Fibroblast of skin of right quadriceps (primary cell): ENCODE results near the gene PERP.
"Not testable (repeated sequence)": the region's sequence is repeated elsewhere in the genome, so short reads cannot be mapped to it uniquely, and the experiment has no call there.

Experiments
- DNase-seq: peaks from one replicate; pipeline ENCODE4 v3.0.0-alpha.2; 2013

Gene PERP

GRCh38 chr6:138107078-138107751 is at the start of gene PERP:
PERP (minus strand) TSS chr6:138107419; CDS start chr6:138107340, 79 bp downstream.
- DNase-seq = peak; percentile 22

GRCh38 chr6:138155443-138155842 is 48.2 kb upstream of the PERP start:
- DNase-seq = no peak

GRCh38 chr6:138146544-138146943 is 39.3 kb upstream of the PERP start:
- no peak for DNase-seq

- DNase-seq = no peak
Observed at GRCh38 chr6:138145402-138145801, 38.2 kb upstream of the PERP start.

GRCh38 chr6:138142806-138143205 is 35.6 kb upstream of the PERP start:
- no peak for DNase-seq

- no peak for DNase-seq
Observed at GRCh38 chr6:138129190-138129589, 22.0 kb upstream of the PERP start.

- DNase-seq = no peak
Observed at GRCh38 chr6:138128096-138128495, 20.9 kb upstream of the PERP start.

- DNase-seq = no peak
Observed at GRCh38 chr6:138124096-138124495, 16.9 kb upstream of the PERP start.

- DNase-seq = no peak
Observed at GRCh38 chr6:138119976-138120375, 12.8 kb upstream of the PERP start.

- DNase-seq = not testable (repeated sequence)
Observed at GRCh38 chr6:138119229-138119628, 12.0 kb upstream of the PERP start.

- DNase-seq = no peak
Observed at GRCh38 chr6:138117376-138117914, 10.2 kb upstream of the PERP start.

- no peak for DNase-seq
Observed at GRCh38 chr6:138116661-138116999, 9.4 kb upstream of the PERP start.

- peak; percentile 57 for DNase-seq
Observed at GRCh38 chr6:138115877-138116660, 8.8 kb upstream of the PERP start.

GRCh38 chr6:138115201-138115600 is 8.0 kb upstream of the PERP start:
- no peak for DNase-seq

- DNase-seq = no peak
Observed at GRCh38 chr6:138113588-138114210, 6.5 kb upstream of the PERP start.

- DNase-seq = no peak
Observed at GRCh38 chr6:138110229-138110628, 3.0 kb upstream of the PERP start.

- DNase-seq = peak; percentile 55
Observed at GRCh38 chr6:138109042-138109997, 2.1 kb upstream of the PERP start.

- no peak for DNase-seq
Observed at GRCh38 chr6:138107752-138108592, 753 bp upstream of the PERP start.

- DNase-seq = no peak
Observed at GRCh38 chr6:138106665-138107077, 548 bp downstream of the PERP start.

- DNase-seq = no peak
Observed at GRCh38 chr6:138105880-138106664, 1.1 kb downstream of the PERP start.

GRCh38 chr6:138105446-138105845 is 1.8 kb downstream of the PERP start:
- no peak for DNase-seq
